PC-9 (cell line): ENCODE measurements around the gene AKR7A2.

Experiments used
- EZH2 ChIP-seq: fragments of 200-600 bp; sonication (generic); IDR thresholded peaks from 2 replicates; pipeline ENCODE4 v1.8.0; 2017; ENCODE audit warnings: antibody characterized with exemption, low read depth
- TF ChIP-seq, protein P1 (sequence below): fragments of 200-600 bp; sonication (generic); conservative IDR thresholded peaks from 2 replicates; pipeline ENCODE4 v1.6.1; 2017; ENCODE audit warnings: mixed run types, antibody characterized with exemption, mild to moderate bottlenecking, moderate library complexity

DNA sequence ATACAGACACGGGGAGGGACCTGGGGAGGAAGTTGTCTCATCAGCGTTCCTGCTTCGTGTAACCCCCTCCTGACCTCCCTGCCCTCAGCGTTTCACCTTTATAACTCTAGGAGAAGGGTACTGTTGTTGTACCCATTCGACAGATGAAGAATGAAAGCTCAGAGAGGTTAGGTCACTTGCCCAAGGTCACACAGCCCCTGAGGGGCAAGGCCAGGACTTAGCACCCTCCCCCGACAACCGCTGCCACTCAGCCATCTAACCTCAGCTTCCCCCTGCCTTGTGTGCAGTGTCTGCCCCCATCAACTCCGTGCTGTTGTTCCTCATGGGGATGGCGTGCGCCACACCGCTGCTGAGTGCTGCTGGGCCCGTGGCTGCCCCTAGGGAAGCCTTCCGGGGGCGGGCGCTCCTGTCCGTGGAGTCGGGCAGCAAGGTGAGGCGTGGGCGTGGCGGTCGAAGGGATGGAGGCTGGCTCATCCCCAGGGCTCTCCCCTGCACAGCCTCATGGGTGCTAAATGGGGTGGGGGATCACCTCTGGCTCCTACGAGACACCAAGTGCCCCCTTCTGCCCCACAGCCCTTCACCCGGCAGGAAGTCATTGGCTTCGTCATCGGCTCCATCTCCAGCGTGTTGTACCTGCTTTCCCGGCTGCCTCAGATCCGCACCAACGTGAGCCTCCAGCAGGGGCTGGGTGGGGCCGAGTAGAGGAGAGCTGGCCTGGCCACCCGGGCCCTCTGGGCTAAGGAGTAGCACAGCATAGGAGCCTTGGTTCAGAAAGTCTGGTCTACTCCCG lies 14.2 kb upstream of the AKR7A2 start:
- TF ChIP-seq, protein P1, sequence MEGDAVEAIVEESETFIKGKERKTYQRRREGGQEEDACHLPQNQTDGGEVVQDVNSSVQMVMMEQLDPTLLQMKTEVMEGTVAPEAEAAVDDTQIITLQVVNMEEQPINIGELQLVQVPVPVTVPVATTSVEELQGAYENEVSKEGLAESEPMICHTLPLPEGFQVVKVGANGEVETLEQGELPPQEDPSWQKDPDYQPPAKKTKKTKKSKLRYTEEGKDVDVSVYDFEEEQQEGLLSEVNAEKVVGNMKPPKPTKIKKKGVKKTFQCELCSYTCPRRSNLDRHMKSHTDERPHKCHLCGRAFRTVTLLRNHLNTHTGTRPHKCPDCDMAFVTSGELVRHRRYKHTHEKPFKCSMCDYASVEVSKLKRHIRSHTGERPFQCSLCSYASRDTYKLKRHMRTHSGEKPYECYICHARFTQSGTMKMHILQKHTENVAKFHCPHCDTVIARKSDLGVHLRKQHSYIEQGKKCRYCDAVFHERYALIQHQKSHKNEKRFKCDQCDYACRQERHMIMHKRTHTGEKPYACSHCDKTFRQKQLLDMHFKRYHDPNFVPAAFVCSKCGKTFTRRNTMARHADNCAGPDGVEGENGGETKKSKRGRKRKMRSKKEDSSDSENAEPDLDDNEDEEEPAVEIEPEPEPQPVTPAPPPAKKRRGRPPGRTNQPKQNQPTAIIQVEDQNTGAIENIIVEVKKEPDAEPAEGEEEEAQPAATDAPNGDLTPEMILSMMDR = no peak
- no peak for TF ChIP-seq EZH2
